ENCODE results near the gene MYO5C. TPM values are rescaled to one million over a fixed set of nuclear protein-coding genes. Genes with fewer than 3 reads are reported as not detected.

MYO5C gene
- polyA plus RNA-seq, 2 donors: 4.9 to 5.4 TPM

DNA sequence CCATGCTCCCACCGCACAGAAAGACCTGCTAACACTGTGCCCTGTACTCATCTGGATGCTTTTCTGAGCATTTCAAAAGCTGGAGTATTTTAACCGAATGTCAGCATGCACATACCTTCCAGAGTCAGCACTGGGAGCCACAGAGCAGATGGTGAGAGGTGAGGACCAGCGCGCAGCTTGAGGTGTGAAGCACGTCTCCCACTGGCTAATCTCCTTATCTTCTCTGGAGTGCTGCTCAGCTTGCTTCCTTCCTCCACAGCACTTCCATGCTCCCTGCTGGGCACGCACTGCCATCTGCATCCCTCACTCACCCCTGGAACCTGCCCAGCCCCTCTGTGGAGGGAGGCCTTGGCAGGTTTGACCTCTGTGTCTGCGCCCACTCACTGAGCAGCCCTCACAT, 104.4 kb downstream of the MYO5C start, which contains the start of gene GNB5:
Gene GNB5, minus strand, starts transcription at position 186 of the 400 bp plus-strand sequence. CDS start 6,716 bp downstream, outside the sequence.
- Histone ChIP-seq H3K27me3 (ENCODE audit: control insufficient read depth in 1 of 2, insufficient read depth in 2 of 2, low read length in 2 of 2) (no peaks in the 10 kb centered on the region), H3K4me1 (ENCODE audit: control insufficient read depth in 2 of 2, insufficient read depth in 2 of 2, low read length in 1 of 2) (no peaks in the 10 kb centered on the region), H3K27ac (ENCODE audit: low read depth in 2 of 2, low read length in 1 of 2) (no peak within 1 kb of the TSS), H3K36me3 (ENCODE audit: control insufficient read depth in 2 of 2, insufficient read depth in 2 of 2, low read length in 1 of 2) (peaks cover 0 to 2% of the 10 kb centered on the region in 2 donors), H3K4me3 (ENCODE audit: low read depth in 1 of 2, low read length in 2 of 2) (no peak within 1 kb of the TSS), H3K9me3 (ENCODE audit: control insufficient read depth in 2 of 2, insufficient read depth in 1 of 2, low read depth in 1 of 2, low read length in 1 of 2) (no peaks in the 10 kb centered on the region)
- 81% methylated on average over 7 of the region's 7 CpGs for WGBS, 2 donors

DNA sequence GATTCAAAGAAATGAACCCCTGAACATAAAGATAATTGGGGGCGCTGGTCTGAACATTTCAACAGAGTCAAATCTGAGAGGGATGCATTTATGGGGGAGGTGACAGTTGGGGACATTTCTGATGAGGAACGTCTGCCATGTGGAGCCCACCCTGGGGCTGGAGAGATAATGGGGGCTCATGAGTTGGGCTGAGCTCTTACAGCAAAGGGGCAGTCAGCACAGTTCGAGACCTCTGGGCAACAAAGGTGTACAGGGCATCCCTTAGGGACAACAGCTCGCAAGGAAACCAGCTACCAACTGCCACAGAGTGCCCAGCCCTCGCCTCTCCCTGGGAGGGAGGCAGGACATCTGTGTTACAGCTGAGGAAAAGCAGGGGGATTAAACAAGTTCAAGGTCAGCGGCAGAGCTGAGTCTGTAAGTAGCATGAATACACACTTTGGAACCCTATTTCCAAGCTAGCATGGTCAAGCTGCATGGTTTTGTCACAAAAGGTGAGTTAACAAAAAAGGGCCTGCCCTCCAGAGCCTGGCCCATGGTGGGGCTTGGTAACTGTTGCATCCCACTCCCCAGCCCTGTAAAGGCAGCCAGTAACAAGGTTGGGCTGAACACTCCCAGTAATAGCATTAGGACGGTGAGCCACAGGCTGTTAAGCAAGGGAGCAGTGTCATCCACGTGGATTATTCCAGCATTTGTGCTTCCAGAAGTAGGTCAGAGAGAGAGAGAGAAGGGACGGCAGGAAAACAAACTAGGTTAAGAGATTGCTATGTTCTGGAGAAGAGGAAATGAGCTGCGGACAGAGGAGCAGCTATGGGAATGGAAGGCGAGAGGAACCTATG, 108.7 kb downstream of the MYO5C start:
- 82 to 85% methylated on average over 11 of the region's 11 CpGs for WGBS, 2 donors
- H3K4me1 ChIP-seq (ENCODE audit: control insufficient read depth in 2 of 2, insufficient read depth in 2 of 2, low read length in 1 of 2): no peaks in the 10 kb centered on the region
- H3K27me3 ChIP-seq (ENCODE audit: control insufficient read depth in 1 of 2, insufficient read depth in 2 of 2, low read length in 2 of 2): no peaks in the 10 kb centered on the region
- H3K36me3 ChIP-seq (ENCODE audit: control insufficient read depth in 2 of 2, insufficient read depth in 2 of 2, low read length in 1 of 2): peaks cover 0 to 1% of the 10 kb centered on the region in 2 donors
- no peak overlapping the region for H3K27ac ChIP-seq (ENCODE audit: low read depth in 2 of 2, low read length in 1 of 2)
- H3K4me3 ChIP-seq (ENCODE audit: low read depth in 1 of 2, low read length in 2 of 2): no peak overlapping the region
- no peaks in the 10 kb centered on the region for H3K9me3 ChIP-seq (ENCODE audit: control insufficient read depth in 2 of 2, insufficient read depth in 1 of 2, low read depth in 1 of 2, low read length in 1 of 2)

DNA sequence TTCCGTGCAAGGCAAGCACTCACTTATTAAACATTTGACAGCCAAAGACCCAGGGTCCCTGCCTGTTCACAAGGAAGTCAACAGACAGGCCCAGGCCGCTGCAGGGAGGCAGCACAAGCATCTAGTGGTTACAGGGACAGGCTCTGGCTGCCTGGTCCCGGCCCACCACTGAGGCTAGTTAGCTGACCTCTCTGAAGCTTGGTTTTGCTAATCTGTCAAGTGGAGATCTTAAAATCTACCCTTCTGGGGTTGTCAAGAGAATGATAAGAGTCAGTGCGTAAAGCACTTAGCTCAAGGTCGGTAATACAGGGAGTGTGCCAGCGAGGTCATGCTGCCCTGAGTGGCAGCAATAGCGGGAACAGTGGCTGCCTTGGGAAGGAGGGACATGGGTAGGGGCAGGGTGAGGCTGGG, 110.4 kb downstream of the MYO5C start:
- H3K4me1 ChIP-seq (ENCODE audit: control insufficient read depth in 2 of 2, insufficient read depth in 2 of 2, low read length in 1 of 2): no peaks in the 10 kb centered on the region
- no peaks in the 10 kb centered on the region for H3K36me3 ChIP-seq (ENCODE audit: control insufficient read depth in 2 of 2, insufficient read depth in 2 of 2, low read length in 1 of 2)
- H3K4me3 ChIP-seq (ENCODE audit: low read depth in 1 of 2, low read length in 2 of 2): no peak overlapping the region
- H3K9me3 ChIP-seq (ENCODE audit: control insufficient read depth in 2 of 2, insufficient read depth in 1 of 2, low read depth in 1 of 2, low read length in 1 of 2): no peaks in the 10 kb centered on the region
- WGBS, 2 donors: 76 to 90% methylated on average over 7 of the region's 7 CpGs
- H3K27me3 ChIP-seq (ENCODE audit: control insufficient read depth in 1 of 2, insufficient read depth in 2 of 2, low read length in 2 of 2): no peaks in the 10 kb centered on the region
- H3K27ac ChIP-seq (ENCODE audit: low read depth in 2 of 2, low read length in 1 of 2): no peak overlapping the region

DNA sequence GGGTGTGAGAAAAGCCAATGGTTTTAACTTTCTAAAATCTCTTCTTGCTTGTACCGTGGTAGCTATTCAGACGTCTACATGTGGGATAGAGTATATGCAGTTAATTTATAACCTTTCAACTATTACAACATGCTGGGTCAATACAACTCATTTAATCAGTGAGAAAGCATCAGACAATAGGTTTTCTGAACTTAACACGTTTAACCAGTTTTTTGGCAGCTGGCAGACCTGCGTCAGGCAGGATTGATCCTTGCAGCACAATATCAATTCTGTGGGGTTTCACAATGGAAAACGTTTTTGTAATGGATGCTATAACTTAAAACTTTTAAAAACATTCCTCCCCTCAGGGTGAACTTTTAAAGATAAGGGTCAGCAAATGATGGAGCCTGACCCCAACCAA, 110.9 kb downstream of the MYO5C start:
- Histone ChIP-seq H3K4me1 (ENCODE audit: control insufficient read depth in 2 of 2, insufficient read depth in 2 of 2, low read length in 1 of 2) (no peaks in the 10 kb centered on the region), H3K9me3 (ENCODE audit: control insufficient read depth in 2 of 2, insufficient read depth in 1 of 2, low read depth in 1 of 2, low read length in 1 of 2) (no peaks in the 10 kb centered on the region), H3K27me3 (ENCODE audit: control insufficient read depth in 1 of 2, insufficient read depth in 2 of 2, low read length in 2 of 2) (no peaks in the 10 kb centered on the region), H3K4me3 (ENCODE audit: low read depth in 1 of 2, low read length in 2 of 2) (no peak overlapping the region), H3K36me3 (ENCODE audit: control insufficient read depth in 2 of 2, insufficient read depth in 2 of 2, low read length in 1 of 2) (no peaks in the 10 kb centered on the region), H3K27ac (ENCODE audit: low read depth in 2 of 2, low read length in 1 of 2) (no peak overlapping the region)
- 46 to 49% methylated on average over 5 of the region's 5 CpGs for WGBS, 2 donors

DNA sequence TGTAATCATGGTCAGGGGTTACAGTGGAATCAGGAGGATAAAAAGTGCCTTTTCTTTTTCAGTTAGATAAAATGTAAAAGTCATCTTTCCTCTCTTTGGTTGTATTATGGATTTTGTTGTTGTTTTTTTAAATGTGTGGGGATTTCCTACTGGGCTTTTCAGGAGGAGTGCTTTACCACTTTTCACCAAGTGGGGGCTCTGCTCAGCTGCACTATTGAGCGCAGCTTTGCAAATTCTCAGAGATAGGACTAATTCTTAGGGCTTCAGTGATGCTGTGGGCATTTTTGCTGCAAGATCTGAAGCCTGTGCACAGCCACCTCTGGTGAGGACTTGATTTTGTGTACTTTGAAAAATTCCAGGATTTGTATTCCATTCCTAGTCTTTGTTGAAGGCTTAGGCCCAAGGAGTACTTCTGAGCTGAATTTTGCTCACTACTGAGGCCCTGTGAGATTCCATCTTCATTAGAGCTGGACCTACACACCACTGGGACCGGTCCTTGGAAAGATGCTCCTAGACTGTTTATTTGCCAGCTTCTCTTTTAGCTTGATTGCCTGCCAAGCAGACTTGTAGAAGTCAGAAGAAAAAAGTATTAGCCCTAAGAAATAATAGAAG, 111.9 kb downstream of the MYO5C start:
- WGBS, 2 donors: 59 to 62% methylated on average over 2 of the region's 2 CpGs
- no peaks in the 10 kb centered on the region for H3K4me1 ChIP-seq (ENCODE audit: control insufficient read depth in 2 of 2, insufficient read depth in 2 of 2, low read length in 1 of 2)
- H3K4me3 ChIP-seq (ENCODE audit: low read depth in 1 of 2, low read length in 2 of 2): no peak overlapping the region
- H3K9me3 ChIP-seq (ENCODE audit: control insufficient read depth in 2 of 2, insufficient read depth in 1 of 2, low read depth in 1 of 2, low read length in 1 of 2): no peaks in the 10 kb centered on the region
- H3K27me3 ChIP-seq (ENCODE audit: control insufficient read depth in 1 of 2, insufficient read depth in 2 of 2, low read length in 2 of 2): no peaks in the 10 kb centered on the region
- H3K27ac ChIP-seq (ENCODE audit: low read depth in 2 of 2, low read length in 1 of 2): no peak overlapping the region
- no peaks in the 10 kb centered on the region for H3K36me3 ChIP-seq (ENCODE audit: control insufficient read depth in 2 of 2, insufficient read depth in 2 of 2, low read length in 1 of 2)

DNA sequence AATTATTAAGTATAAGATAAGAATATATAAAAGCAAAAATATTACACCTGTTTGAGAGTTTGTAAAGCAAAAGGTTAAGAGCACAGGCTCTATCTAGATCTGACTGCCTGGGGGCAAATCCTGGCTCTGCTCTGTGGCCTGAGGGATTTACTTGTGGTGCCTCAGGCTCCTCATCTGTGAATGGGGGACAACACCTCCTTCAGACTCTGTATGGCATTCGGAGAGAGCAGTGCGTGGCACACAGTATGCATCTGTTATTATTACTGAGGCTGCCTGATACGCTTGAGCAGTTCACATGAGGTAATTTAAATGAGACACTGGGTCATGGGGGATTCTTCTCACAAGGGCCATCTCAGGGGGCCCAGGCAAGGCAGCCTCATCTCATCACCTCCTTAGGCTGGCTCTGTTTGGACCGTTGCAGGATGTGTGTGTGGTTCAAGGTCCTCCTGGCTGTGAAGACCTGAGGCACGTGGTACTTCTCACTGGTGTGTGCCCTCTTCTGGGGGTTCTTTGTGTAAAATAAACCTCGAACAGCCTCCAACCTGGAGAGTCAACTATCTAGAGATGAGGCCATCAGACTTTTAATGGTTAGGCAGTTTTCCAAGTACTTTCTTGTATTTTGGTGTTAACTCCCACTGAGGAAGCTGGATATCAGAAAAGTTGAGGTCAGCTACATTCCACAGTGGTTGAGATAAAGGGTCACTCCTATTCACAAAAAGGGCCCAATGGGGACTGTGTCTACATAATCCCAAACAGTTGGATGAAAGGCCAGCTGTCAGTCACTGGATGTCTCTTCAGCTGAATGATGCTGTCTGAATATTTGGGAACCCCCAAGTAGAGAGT, 113.4 kb downstream of the MYO5C start:
- Histone ChIP-seq H3K36me3 (ENCODE audit: control insufficient read depth in 2 of 2, insufficient read depth in 2 of 2, low read length in 1 of 2) (no peaks in the 10 kb centered on the region), H3K4me1 (ENCODE audit: control insufficient read depth in 2 of 2, insufficient read depth in 2 of 2, low read length in 1 of 2) (no peaks in the 10 kb centered on the region), H3K9me3 (ENCODE audit: control insufficient read depth in 2 of 2, insufficient read depth in 1 of 2, low read depth in 1 of 2, low read length in 1 of 2) (no peaks in the 10 kb centered on the region), H3K4me3 (ENCODE audit: low read depth in 1 of 2, low read length in 2 of 2) (no peak overlapping the region), H3K27ac (ENCODE audit: low read depth in 2 of 2, low read length in 1 of 2) (no peak overlapping the region), H3K27me3 (ENCODE audit: control insufficient read depth in 1 of 2, insufficient read depth in 2 of 2, low read length in 2 of 2) (no peaks in the 10 kb centered on the region)
- 86 to 89% methylated on average over 6 of the region's 6 CpGs for WGBS, 2 donors

DNA sequence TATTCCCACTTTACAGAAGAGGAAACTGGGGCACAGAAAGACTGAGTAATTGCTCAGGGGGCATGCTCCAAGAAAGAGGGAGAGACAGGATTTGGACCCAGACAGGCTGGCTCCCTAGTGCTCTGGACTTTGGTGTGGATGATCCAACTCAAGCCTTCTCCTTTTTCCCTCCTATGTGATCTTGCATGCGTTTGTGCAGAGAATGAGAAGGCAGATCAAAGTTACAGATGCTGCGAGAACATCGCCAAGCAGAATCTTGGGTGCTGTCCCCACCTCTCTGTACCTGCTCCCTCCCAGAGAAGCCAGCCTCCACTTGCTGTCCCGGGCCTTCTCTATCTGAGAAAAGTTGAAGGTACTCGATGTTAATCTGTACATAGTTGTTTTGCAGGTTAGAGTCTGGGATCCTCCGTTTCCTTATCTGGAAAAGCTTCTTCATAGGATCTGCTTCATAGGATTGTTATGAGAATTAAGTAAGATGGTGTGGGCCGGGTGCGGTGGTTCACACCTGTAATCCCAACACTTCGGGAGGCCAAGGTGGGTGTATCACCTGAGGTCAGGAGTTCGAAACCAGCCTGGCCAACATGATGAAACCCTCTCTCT, 114.7 kb downstream of the MYO5C start:
- Histone ChIP-seq H3K27me3 (ENCODE audit: control insufficient read depth in 1 of 2, insufficient read depth in 2 of 2, low read length in 2 of 2) (no peaks in the 10 kb centered on the region), H3K4me3 (ENCODE audit: low read depth in 1 of 2, low read length in 2 of 2) (no peak overlapping the region), H3K27ac (ENCODE audit: low read depth in 2 of 2, low read length in 1 of 2) (no peak overlapping the region), H3K9me3 (ENCODE audit: control insufficient read depth in 2 of 2, insufficient read depth in 1 of 2, low read depth in 1 of 2, low read length in 1 of 2) (no peaks in the 10 kb centered on the region), H3K36me3 (ENCODE audit: control insufficient read depth in 2 of 2, insufficient read depth in 2 of 2, low read length in 1 of 2) (no peaks in the 10 kb centered on the region), H3K4me1 (ENCODE audit: control insufficient read depth in 2 of 2, insufficient read depth in 2 of 2, low read length in 1 of 2) (no peaks in the 10 kb centered on the region)
- 82 to 88% methylated on average over 10 of the region's 10 CpGs for WGBS, 2 donors

DNA sequence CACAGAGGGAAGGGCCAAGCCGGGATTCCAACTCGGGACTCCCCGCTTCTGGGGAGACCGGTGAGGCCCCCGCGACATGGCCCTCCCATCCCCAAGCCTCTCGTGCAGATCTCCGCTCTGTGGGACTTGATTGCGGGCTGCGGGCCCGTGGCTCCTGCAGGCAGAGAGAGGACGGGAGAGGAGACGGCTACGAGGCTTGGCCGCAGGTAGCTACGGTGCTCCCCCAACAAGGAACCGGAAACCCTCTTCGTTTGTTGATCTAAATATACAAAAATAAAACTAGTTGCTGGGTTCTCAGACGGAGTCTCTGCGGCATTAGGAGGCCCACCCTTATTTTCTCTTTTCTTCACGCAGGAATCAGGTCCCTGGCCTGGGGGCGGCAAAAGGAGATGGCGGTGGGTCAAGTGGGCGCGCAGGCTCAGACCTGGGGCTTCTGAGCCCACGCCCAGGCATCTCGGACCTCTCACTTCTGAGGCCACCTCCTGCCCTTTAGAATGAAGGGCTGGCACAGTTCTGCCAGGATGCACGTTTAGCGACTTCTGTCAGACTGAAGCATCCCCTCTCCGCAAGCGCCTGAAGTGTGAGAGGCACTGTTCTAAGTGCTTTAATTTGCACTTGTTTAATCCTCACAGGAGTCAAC, 115.3 kb downstream of the MYO5C start:
- H3K9me3 ChIP-seq (ENCODE audit: control insufficient read depth in 2 of 2, insufficient read depth in 1 of 2, low read depth in 1 of 2, low read length in 1 of 2): no peaks in the 10 kb centered on the region
- H3K36me3 ChIP-seq (ENCODE audit: control insufficient read depth in 2 of 2, insufficient read depth in 2 of 2, low read length in 1 of 2): no peaks in the 10 kb centered on the region
- no peaks in the 10 kb centered on the region for H3K4me1 ChIP-seq (ENCODE audit: control insufficient read depth in 2 of 2, insufficient read depth in 2 of 2, low read length in 1 of 2)
- no peaks in the 10 kb centered on the region for H3K27me3 ChIP-seq (ENCODE audit: control insufficient read depth in 1 of 2, insufficient read depth in 2 of 2, low read length in 2 of 2)
- 9% methylated on average over 31 of the region's 31 CpGs for WGBS, 2 donors
- peak overlapping the region; percentile 67 to 91 for H3K4me3 ChIP-seq (ENCODE audit: low read depth in 1 of 2, low read length in 2 of 2)
- peak overlapping the region; percentile 89 to 95 for H3K27ac ChIP-seq (ENCODE audit: low read depth in 2 of 2, low read length in 1 of 2)

Data from esophagus (tissue), 2 donors.